Panc1 (cell line): ENCODE measurements around the gene VEGFA. TPM values are rescaled to one million over a fixed set of nuclear protein-coding genes. Genes with fewer than 3 reads are reported as not detected.

Source experiments
- ATAC-seq: fragments of 200-7000 bp; cut with Tn5 transposase; 2 replicates; pipeline ENCODE4 v1.9.1; 2020; ENCODE audit warnings: mild to moderate bottlenecking, moderate library complexity
- BruUV-seq: library from RNA; stranded (reverse); fragments of 400-500 nt; replicated peaks from 2 replicates; lab custom pipeline; 2021; lab: Mats Ljungman, UMichigan
- CTCF ChIA-PET: fragments of 300-600 bp; sonication (Branson Sonifier 250); formaldehyde crosslinking; loops from one replicate; lab custom pipeline; 2022; ENCODE audit warnings: antibody characterized with exemption; lab: Charles Lee
- POLR2A ChIA-PET: fragments of 300-600 bp; sonication (Branson Sonifier 250); formaldehyde crosslinking; loops from one replicate; lab custom pipeline; 2022; ENCODE audit warnings: antibody characterized with exemption; lab: Charles Lee
- DNase-seq: peaks from one replicate; pipeline ENCODE4 v3.0.0-alpha.2; 2010; ENCODE audit warnings: low read depth, low spot score
- H3K27ac ChIP-seq: 2 replicates; pipeline ENCODE4 v1.5.1; 2011; ENCODE audit warnings: mild to moderate bottlenecking, low read length, inconsistent platforms
- H3K27me3 ChIP-seq: fragments of 200-500 bp; sonication (Bioruptor generic); 2 replicates; pipeline ENCODE4 v1.6.0; 2014; ENCODE audit warnings: low read length, inconsistent platforms; ENCODE audit not compliant: control insufficient read depth, insufficient read depth
- H3K36me3 ChIP-seq: fragments of 200-500 bp; sonication (Bioruptor generic); 2 replicates; pipeline ENCODE4 v1.5.1; 2014; ENCODE audit warnings: inconsistent platforms, mild to moderate bottlenecking, low read length, moderate library complexity; ENCODE audit not compliant: control insufficient read depth, insufficient read depth
- H3K4me1 ChIP-seq: 2 replicates; pipeline ENCODE4 v1.5.1; 2011; ENCODE audit warnings: inconsistent platforms, mild to moderate bottlenecking, low read length, moderate library complexity; ENCODE audit not compliant: control insufficient read depth, insufficient read depth
- H3K4me3 ChIP-seq, 2 experiments: 2 replicates each; pipeline ENCODE4 v1.5.1; 2011 to 2012; ENCODE audit warnings: low read depth in 2 of 2, low read length in 2 of 2, mild to moderate bottlenecking in 2 of 2, inconsistent platforms in 1 of 2, moderate library complexity in 1 of 2
- H3K9me3 ChIP-seq: fragments of 200-500 bp; sonication (Bioruptor generic); 2 replicates; pipeline ENCODE4 v1.5.1; 2014; ENCODE audit warnings: low read depth, mild to moderate bottlenecking, inconsistent platforms, low read length, moderate library complexity; ENCODE audit not compliant: control insufficient read depth, insufficient read depth
- CTCF ChIP-seq: fragments of 450-650 bp; IDR thresholded peaks from 2 replicates; pipeline ENCODE4 v1.5.1; 2017; ENCODE audit warnings: mild to moderate bottlenecking
- POLR2AphosphoS5 ChIP-seq: IDR thresholded peaks from 2 replicates; pipeline ENCODE4 v1.6.1; 2012; ENCODE audit warnings: mild to moderate bottlenecking, low read depth, low read length, moderate library complexity
- SIN3A ChIP-seq: IDR thresholded peaks from 2 replicates; pipeline ENCODE4 v1.6.1; 2012; ENCODE audit warnings: low read depth, mild to moderate bottlenecking, low read length, moderate library complexity, borderline replicate concordance; ENCODE audit not compliant: insufficient read depth
- TCF7L2 ChIP-seq: IDR thresholded peaks from 2 replicates; pipeline ENCODE4 v1.6.1; 2011; ENCODE audit warnings: mild to moderate bottlenecking, low read depth, low read length, inconsistent platforms
- in situ Hi-C: cut with HindIII; loops from 2 replicates; pipeline ENCODE4 v1.10.0; 2016; ENCODE audit warnings: low sequenced_read_pairs, low pct_unique_long_range_greater_than_20kb
- intact Hi-C: fragments of 100-400 bp; cut with micrococcal nuclease; formaldehyde crosslinking; loops from one replicate; pipeline ENCODE4 v1.10.0; 2022; ENCODE audit not compliant: unreplicated experiment
- total RNA-seq: library from RNA; stranded (reverse); gene quantifications from one replicate; pipeline ENCODE4 v1.2.1, GENCODE V29; 2021; ENCODE audit not compliant: unreplicated experiment
- TF ChIP-seq, protein P1 (sequence below), 2 experiments: IDR thresholded peaks; 2 replicates each; pipeline ENCODE4 v1.6.1; 2011 to 2012; ENCODE audit warnings: low read depth in 2 of 2, control low read depth in 1 of 2, low read length in 1 of 2, mild to moderate bottlenecking in 1 of 2, moderate library complexity in 1 of 2; ENCODE audit not compliant: insufficient read depth in 1 of 2

VEGFA gene
- total RNA-seq, 1 experiment from 2014 or later = 98.7 TPM

DNA sequence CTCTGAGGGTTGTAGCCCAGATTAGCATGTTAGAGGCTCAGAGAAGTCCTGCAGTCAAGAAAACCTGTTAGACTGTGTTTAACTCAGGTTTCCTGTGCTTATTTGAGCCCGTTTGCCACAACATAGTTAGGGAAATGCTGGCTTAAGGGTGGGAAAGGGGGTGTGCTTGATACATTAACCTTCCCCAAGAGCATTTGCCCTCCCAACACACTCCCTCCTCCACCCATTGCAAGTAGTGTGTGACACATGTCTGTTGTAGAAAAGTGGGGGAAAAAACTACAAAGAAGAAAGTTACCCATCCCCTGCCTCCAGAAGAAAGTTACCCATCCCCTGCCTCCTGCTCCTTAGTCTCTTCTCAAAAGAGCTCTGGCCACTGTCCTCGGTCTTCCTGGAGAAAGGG lies 45.7 kb upstream of the VEGFA start:
- Histone ChIP-seq H3K36me3 (no peaks in the 10 kb centered on the region), H3K4me1 (no peaks in the 10 kb centered on the region), H3K4me3 (no peak overlapping the region), H3K27me3 (no peaks in the 10 kb centered on the region), H3K9me3 (no peaks in the 10 kb centered on the region), H3K27ac (no peak overlapping the region)
- TF ChIP-seq, protein P1, sequence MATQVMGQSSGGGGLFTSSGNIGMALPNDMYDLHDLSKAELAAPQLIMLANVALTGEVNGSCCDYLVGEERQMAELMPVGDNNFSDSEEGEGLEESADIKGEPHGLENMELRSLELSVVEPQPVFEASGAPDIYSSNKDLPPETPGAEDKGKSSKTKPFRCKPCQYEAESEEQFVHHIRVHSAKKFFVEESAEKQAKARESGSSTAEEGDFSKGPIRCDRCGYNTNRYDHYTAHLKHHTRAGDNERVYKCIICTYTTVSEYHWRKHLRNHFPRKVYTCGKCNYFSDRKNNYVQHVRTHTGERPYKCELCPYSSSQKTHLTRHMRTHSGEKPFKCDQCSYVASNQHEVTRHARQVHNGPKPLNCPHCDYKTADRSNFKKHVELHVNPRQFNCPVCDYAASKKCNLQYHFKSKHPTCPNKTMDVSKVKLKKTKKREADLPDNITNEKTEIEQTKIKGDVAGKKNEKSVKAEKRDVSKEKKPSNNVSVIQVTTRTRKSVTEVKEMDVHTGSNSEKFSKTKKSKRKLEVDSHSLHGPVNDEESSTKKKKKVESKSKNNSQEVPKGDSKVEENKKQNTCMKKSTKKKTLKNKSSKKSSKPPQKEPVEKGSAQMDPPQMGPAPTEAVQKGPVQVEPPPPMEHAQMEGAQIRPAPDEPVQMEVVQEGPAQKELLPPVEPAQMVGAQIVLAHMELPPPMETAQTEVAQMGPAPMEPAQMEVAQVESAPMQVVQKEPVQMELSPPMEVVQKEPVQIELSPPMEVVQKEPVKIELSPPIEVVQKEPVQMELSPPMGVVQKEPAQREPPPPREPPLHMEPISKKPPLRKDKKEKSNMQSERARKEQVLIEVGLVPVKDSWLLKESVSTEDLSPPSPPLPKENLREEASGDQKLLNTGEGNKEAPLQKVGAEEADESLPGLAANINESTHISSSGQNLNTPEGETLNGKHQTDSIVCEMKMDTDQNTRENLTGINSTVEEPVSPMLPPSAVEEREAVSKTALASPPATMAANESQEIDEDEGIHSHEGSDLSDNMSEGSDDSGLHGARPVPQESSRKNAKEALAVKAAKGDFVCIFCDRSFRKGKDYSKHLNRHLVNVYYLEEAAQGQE (IDR thresholded peaks at IDR 0.05; ENCODE audit: insufficient read depth in 1 of 2, low read depth in 2 of 2, low read length in 1 of 2) = no peak
- TF ChIP-seq TCF7L2 = no peak
- no peak for TF ChIP-seq POLR2AphosphoS5
- TF ChIP-seq CTCF = no peak
- no peak for TF ChIP-seq SIN3A
- ATAC-seq (no peak), DNase-seq (no peak)
- BruUV-seq = no TSS peak
- in situ Hi-C loops = no loop called here
- intact Hi-C loops = loop anchor here (2.0 kb wide), 1 partner anchor 354 kb away; no protein-coding TSS in a partner anchor
- POLR2A ChIA-PET = no interaction called here
- CTCF ChIA-PET = interaction anchor here (0.8 kb wide), 1 partner anchor 12 kb away, joined by 3 read pairs; no protein-coding TSS in a partner anchor

- ChIA-PET POLR2A (no interaction called here), CTCF (interaction anchor here (0.8 kb wide), 1 partner anchor 11 kb away, joined by 3 read pairs; no protein-coding TSS in a partner anchor)
- H3K4me3 ChIP-seq = no peak overlapping the region
- H3K9me3 ChIP-seq = no peaks in the 10 kb centered on the region
- ATAC-seq = no peak
- no peaks in the 10 kb centered on the region for H3K27me3 ChIP-seq
- intact Hi-C loops (loop anchor here (2.0 kb wide), 1 partner anchor 354 kb away; no protein-coding TSS in a partner anchor), in situ Hi-C loops (no loop called here)
- no peaks in the 10 kb centered on the region for H3K36me3 ChIP-seq
- no peak overlapping the region for H3K27ac ChIP-seq
- no peak for DNase-seq
- TF ChIP-seq CTCF (no peak), TCF7L2 (no peak), POLR2AphosphoS5 (no peak), SIN3A (no peak)
- TF ChIP-seq, protein P1 (IDR thresholded peaks at IDR 0.05; ENCODE audit: insufficient read depth in 1 of 2, low read depth in 2 of 2, low read length in 1 of 2) = no peak
- no TSS peak for BruUV-seq
- H3K4me1 ChIP-seq = no peaks in the 10 kb centered on the region
These were observed 44.9 kb upstream of the VEGFA start for GRCh38 chr6:43724914-43725642.
